HG03354 (cell line): Measurements from ENCODE around the gene BSPH1.
"Not testable (repeated sequence)": the region's sequence is repeated elsewhere in the genome, so short reads cannot be mapped to it uniquely, and the experiment has no call there.

Experiments
- ATAC-seq: cut with Tn5 transposase; IDR thresholded peaks from one replicate; pipeline ENCODE4 v1.9.1; 2021; ENCODE audit warnings: mild to moderate bottlenecking; ENCODE audit not compliant: unreplicated experiment, poor library complexity, severe bottlenecking

BSPH1 gene, protein sequence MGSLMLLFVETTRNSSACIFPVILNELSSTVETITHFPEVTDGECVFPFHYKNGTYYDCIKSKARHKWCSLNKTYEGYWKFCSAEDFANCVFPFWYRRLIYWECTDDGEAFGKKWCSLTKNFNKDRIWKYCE

DNA sequence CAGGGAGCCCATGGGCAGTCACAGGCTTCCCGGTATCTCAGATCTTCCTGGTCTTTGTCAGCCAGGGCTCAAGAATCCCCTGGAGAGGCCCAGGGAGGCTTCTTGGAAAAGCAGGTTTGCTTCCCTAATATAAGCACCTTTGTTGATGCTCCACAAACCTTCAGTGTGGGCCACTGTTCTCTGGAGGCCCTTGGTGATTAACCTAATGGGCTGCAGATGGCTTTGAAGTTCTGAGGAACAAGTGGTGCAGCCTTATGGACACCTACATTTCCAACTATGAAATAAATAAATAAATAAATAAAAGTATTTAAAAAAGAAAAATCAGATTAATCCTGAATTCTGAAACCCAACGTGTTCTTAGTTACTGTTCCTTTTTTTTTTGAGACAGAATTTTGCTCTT, at the start of gene BSPH1:
TSS of gene BSPH1 (minus strand) at position 101 of the 400 bp plus-strand sequence. CDS start at position 12, 89 bp downstream.
- no peak for ATAC-seq

DNA sequence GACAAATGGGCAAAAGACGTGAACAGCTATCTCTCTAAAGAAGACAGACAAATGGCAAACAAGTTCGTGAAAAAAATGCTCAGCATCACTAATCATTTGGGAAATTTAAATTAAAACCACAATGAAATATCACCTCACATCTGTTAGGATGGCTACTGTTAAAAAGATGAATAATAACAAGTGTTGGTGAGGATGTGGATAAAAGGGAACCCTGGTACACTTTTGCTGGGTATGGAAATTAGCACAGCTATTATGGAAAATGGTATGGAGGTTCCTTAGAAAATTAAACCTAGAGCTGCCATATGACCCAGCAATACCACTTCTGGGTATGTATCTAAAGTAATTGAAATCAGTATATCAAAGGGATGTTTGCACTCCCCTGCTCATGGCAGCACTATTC, 44.8 kb upstream of the BSPH1 start:
- ATAC-seq, result no peak

DNA sequence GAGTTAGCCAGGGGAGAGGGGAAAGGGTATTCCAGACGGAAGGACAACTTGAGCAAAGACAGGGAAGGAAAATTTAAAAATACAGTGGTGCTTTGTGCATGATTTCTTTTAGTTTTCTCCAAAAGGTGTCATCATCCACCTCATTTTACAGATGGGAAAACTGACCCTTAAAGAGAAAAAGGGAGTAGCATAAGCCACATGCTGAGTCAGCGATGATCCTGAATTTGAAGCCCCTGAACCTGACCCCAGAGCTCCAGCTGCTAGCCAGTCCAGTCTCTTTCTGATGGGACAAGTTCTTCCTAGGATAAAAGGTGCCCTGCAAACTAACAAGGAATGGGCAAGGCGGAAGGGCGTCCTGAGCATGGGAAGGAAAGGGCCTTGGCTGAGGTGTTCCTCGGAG, 41.6 kb upstream of the BSPH1 start:
- ATAC-seq, result no peak

DNA sequence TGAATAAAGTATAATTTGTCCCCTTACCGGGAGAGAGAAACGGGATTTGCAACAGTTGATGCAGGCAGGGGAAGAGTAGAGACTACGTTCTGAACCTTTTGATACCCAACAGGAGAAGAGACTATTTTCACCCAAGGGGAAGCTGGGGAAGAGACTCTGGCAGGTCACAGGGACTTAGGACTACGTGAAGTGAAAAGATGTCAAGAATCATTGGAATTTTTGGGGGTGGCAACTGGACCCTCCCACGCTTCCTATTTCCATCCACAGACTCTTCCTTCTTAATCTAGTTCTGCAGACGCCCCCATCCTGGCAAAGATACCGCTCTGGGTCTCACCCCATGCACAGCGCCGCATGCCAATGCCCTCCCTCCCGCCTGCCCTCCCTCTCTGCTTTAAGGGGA, 38.1 kb upstream of the BSPH1 start:
- ATAC-seq, result no peak

DNA sequence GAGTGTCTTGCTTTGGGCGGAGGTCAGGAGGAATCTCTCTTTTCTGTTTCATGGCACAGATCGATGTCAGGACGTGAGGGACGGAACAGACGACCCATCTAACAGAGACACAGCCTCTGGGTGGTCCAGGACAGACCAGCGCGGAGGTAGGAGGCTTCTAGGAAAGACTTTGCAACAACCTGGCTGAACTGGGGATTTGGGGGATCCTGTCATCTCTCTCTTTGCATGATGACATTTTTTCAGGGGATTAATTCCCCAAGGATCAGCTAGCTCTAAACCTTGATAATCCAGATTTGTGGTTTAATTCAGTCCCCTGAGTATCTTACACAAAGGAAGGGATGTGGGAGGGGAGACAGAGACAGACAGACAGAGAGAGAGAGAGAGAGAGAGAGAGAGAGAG, 37.5 kb upstream of the BSPH1 start:
- no peak for ATAC-seq

DNA sequence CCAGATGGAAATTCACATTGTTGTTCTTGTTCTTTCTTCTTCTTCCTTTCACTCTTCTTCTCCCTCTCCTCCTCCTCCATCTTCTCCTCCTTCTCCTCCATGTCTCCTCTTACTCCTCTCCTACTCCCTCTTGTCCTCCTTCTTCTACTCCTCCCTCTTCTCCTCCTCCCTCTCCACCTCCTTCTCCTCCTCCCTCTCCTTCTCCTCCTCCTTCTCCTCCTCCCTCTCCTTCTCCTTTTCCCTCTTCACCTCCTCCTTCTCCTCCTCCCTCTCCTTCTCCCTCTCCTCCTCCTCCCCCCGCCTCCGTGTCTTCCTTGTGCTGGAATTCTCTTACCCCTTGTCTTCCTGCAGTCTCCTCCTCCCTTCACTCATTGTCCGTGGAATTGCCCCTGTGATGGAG, 33.5 kb upstream of the BSPH1 start:
- ATAC-seq, result no peak

DNA sequence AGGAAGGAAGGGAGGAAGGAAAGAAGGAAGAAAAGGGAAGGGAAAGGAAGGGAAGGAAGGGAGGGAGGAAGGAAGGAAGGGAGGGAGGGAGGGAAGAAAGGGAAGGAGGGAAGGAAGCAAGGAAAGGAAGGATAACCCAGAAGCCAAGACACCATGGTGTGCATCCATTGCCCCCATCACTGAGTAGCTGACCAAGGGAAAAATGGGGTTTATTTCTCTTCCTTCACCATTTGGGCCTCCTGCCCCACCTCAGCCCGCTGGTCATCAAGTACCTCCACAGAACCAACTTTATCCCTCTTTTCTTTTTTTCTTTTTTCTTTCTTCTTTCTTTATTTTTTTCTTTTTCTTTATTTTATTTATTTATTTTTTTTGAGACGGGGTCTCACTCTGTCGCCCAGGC, 31.5 kb upstream of the BSPH1 start:
- ATAC-seq, result no peak

DNA sequence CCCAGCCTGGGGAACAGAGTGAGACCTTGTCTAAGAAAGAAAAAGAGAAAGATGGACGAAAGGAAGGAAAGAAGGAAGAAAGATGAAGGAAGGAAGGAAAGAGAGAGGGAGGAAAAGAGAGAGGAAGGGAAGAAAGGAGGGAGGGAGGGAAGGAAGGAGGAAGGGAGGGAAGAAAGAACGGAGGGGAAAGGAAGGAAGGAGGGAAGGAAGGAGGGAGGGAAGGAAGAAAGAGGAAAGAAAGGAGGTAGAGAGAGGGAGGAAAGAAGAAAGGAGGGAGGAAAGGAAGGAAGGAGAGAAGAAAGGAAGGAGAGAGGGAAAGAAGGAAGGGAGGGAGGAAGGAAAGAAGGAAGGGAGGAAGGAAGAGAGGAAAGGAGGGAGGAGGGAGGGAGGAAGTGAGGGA, 31.0 kb upstream of the BSPH1 start:
- ATAC-seq, result no peak

DNA sequence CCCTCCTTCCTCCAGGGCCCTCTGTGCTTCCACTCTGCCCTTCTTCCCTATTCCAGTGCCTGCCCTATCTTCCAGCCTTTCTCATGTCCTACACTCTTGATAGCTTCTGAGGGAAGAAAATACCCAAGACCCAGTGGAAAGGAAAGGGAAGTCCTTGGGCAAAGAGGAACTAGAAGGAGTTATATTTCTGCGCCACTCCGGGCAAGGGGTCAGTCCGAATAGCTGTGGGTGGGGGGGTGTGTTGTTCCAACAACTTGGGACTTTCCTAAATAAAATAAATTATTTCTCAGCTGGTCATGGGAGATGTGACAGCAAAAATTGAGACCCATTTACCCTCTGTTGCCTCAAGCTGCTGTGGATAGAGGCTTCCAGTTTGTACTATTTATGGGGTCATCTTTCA, 28.7 kb upstream of the BSPH1 start:
- no peak for ATAC-seq

DNA sequence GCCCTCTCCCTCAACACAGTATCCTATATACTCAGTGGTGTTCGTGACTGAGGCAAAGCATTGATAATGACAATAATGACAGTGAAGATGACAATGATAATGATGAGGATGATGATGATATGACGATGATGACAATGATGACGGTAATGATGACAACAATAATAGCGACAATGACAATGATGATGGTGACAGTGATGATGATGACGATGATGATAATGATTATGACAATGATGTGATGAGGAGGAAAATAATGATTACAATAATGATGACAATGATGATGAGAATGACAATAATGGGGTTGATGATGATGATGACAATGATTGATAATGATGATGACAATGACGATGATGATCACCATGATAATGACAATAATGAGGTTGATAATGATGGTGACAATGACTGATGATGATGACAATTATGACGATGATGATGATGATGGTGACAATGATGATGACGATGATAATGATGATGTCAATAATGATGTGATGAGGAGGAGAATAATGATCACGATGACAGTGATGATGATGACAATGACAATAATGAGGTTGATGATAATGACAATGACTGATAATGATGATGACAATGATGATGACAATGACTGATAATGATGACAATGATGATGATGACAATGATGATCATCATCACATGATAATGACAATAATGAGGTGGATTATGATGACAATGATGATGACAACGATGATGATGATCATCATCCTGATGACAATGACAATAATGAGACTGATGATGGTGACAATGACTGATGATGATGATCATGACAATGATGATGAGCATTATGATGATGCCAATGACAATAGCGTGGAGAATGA, 19.2 kb upstream of the BSPH1 start:
- ATAC-seq, result no peak

DNA sequence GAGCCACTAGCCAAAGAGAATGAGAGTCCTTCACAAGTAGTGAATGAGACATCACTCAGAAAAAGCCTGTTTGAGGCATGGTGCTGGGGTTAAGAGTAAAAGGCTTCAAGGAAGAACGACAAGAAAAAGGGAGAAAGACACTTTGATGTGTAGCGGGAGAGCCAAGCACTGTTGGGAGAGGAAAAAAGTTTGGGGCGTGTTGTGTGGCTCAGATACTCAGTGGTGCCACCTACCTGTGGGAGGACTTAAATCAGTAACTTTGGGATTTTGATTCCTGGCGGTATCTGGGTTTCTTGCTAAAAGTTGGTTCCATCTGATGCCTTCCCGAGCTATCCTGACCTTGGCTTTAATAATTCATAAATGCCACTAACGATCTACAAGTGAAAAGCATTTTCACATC, 14.8 kb upstream of the BSPH1 start:
- no peak for ATAC-seq

DNA sequence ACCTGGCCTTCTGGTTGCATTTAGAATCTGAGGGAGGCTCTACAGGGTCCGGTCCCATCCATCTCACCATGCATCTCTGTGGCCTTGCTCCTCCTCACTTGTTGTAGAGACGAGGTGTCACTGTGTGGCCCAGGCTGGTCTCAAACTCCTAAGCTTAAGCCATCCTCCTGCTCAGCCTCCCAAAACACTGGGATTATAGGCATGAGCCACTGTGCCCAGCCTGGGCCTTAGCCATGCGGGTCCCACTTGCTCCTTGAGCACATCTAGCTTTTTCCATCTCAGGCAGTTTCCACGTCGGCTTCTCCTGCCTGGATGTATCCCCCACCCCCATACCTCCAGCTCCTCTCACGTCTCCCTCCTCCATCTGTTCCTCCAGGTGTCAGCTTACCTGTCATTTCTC, 12.3 kb upstream of the BSPH1 start:
- no peak for ATAC-seq

DNA sequence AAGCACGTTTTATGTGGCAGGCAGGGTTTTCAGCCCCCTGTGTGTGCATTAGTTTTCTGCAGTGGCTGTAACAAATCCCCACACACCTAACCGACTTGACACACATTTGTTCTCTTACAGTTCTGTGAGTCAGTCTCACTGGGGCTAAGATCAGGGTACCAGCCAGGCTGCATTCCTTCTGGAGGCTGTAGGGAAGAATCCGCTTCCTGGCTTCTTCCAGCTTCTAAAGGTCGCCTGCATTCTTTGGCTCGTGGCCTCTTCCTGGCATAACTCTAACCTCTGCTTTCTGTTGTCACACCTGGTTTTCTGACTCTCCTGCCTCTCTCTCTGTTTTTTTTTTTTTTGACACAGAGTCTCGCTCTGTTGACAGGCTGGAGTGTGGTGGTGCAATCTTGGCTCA, 8.9 kb upstream of the BSPH1 start:
- ATAC-seq, result no peak

DNA sequence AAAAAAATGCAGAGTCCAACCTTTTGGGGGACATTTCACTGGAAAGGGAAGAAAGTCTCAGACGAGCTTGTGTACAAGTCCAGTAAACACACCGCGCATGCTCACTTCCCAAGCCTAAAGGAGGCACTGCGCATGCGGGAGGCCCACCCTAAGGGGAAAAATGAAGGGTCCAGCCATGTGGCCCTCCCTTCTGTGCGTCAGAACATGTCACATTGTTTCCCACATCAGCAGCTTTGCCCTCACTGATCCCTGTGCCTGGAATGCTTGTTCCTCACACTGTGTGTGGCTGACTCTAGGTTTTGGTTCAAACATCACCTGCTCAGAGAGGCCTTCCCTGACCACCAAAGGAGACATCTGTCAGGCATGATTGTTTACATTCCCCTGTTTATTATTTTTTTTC, 6.8 kb upstream of the BSPH1 start:
- no peak for ATAC-seq

DNA sequence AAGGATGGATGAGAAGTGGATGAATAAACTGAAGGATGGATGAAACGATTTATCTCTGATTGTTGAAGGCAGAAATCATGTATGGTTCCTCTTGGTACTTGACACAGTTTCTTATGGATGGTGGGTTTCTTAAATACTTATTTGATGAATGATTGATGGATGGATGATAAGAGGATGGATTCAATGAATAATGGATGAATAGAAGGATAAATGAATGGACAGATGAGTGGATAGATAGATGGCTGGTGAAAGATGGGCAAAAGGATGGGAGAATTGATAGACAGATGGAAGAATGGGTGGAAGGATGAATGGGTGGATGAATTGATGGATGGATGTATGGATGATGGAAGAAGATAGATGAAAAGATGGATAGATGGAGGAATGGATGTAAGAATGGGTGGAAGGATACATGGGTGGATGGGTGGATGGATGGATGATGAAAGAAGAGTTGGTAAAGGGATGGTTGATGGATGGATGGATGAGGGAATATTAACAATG, 4.3 kb upstream of the BSPH1 start:
- no peak for ATAC-seq

DNA sequence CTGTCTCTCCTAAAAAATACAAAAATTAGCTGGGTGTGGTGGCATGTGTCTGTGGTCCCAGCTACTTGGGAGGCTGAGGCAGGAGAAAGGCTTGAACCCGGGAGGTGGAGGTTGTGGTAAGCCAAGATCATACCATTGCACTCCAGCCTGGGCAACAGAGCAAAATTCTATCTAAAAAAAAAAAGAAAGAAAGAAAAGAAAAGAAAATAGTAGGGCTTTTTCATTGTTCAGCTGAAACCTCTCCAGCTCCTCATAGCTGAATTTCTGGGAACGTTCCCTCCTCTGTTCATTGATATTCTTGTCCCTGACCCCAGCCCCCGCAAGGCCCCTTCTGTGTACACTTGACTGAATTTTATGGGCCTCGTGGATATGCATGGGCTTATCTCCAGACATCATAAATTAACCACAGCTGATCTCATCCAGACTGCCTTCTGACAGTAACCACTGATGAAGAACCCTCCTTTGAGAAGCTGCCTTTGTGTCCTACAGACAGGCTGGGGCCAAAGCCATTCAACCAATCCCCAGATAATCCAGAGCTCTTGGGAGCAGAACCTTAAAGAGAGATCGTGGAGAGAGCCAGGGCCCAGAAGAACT, 2.3 kb upstream of the BSPH1 start, which contains the start of gene ELSPBP1:
TSS of gene ELSPBP1 (plus strand) at position 424 of the 594 bp plus-strand sequence. CDS start 14,036 bp downstream, outside the sequence.
- ATAC-seq, result no peak

DNA sequence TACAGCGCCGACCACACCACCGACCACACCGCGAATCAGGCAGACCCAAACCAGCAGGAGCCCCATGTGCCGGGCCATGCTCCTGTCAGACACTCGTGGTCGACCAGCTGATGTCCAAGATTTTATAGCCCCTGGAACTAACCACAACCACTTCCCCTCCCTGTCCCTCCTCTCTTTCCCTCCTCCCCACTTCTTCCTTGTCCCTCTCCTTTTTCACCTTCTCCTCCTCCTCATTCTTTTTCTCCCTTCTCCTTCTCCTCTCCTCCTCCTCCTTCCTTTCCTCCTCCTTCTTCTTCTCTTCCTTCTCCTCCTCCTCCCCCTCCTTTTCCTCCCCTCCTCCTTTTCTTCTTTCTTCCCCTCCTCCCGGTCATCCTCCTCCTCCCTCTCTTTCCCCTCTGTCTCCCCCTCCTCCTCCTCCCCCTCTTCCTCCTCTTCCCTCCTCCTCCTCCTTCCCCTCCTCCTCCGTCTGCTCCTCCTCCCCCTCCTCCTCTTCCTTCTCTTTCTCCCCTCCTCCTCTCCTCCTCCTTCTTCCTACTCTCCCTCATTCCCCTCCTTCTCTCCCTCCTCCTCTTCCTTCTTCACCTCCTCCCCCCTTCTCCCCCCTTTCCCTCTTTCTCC, 670 bp downstream of the BSPH1 start:
- no peak for ATAC-seq

DNA sequence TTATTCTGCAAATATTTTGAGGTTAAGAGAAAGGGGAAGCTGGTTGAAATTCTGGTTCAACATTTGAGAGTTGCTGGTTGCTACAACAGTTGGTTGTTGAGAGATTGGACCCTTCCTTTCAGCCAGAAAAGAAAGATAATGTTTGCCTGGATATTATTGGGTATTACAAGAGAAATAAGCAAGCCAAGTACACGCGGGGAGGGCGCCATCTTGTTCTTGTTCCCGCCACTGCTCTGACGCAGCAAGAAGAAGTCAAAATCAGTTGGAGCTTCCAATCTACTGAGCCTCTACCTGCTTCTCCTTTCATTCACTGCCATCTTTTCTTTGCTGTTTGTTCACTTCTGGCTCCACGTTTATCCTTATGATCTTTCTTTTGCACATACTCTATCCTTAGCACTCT, 18.4 kb downstream of the BSPH1 start:
- ATAC-seq, result no peak

DNA sequence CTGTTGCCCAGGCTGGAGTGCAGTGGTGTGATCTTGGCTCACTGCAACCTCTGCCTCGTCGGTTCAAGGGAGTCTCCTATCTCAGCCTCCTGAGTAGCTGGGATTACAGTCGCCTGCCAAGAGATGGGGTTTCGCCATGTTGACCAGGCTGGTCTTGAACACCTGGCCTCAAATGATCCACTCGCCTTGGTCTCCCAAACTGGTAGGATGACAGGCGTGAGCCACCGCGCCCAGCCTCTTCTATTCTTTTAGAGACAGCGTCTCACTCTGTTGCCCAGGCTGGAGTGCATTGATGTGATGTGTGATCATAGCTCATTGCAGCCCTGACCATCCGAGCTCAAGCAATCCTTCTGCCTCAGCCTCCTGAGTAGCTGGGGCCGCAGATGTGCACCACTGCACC, 36.0 kb downstream of the BSPH1 start:
- not testable (repeated sequence) for ATAC-seq

DNA sequence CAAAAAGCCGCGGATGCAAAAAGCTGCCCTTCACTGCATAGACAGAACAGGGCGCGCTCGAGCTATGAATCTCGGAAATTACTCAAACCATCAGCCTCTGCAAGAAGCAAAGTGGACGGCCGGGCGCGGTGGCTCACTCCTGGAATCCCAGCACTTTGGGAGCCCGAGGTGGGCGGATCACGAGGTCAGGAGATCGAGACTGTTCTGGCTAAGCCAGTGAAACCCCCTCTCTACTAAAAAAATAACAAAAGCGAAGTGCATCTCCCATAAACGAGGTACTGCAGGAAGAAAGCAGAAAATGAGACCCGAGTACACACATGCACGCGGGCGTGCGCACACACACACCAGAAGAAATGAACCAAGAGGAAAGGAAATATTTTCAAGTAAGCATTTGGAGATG, 39.8 kb downstream of the BSPH1 start:
- not testable (repeated sequence) for ATAC-seq
